Stomach (tissue), 4 donors: ENCODE results near the gene TMEM74B.

Experiments used
- POLR2A ChIP-seq, 4 donors: fragments of 450-650 bp; IDR thresholded peaks; one replicate each; pipeline ENCODE4 v1.6.1; 2016; ENCODE audit warnings: antibody characterized with exemption in 4 of 4, control low read depth in 2 of 4, mild to moderate bottlenecking in 1 of 4, moderate library complexity in 1 of 4
- POLR2AphosphoS5 ChIP-seq, 3 donors: sonication (generic); formaldehyde crosslinking; IDR thresholded peaks; one replicate each; pipeline ENCODE4 v1.6.1; 2016; ENCODE audit warnings: antibody characterized with exemption in 3 of 3
- TF ChIP-seq, protein P1 (sequence below), 7 experiments: fragments of 450-650 bp in 4 of 7; fragments of 200-600 bp in 3 of 7; sonication (generic) in 3 of 7; IDR thresholded peaks; one replicate each; pipeline ENCODE4 v1.5.1; 2016 to 2019; ENCODE audit warnings: antibody characterized with exemption in 7 of 7, control low read depth in 2 of 7, mild to moderate bottlenecking in 1 of 7

DNA sequence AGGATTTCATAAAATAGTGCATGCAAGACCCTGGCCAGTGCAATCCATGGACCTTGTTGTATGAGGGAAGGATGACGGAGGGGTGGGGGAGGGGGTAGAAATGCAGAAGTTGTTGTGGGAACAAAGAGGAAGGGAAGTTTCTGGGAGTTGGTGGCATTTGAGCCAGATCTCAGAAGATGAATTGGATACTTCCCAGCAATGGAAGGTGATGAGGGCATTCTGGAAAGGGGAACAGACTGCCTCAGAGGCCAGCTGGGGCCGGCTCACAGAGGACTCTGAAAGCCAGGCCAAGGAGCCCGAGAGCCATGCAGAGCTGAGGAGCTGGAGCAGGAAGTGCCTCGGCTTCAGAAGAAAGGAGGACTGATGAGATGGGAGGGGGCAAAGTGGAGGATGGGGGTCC, 2.7 kb downstream of the TMEM74B start:
- TF ChIP-seq, protein P1, sequence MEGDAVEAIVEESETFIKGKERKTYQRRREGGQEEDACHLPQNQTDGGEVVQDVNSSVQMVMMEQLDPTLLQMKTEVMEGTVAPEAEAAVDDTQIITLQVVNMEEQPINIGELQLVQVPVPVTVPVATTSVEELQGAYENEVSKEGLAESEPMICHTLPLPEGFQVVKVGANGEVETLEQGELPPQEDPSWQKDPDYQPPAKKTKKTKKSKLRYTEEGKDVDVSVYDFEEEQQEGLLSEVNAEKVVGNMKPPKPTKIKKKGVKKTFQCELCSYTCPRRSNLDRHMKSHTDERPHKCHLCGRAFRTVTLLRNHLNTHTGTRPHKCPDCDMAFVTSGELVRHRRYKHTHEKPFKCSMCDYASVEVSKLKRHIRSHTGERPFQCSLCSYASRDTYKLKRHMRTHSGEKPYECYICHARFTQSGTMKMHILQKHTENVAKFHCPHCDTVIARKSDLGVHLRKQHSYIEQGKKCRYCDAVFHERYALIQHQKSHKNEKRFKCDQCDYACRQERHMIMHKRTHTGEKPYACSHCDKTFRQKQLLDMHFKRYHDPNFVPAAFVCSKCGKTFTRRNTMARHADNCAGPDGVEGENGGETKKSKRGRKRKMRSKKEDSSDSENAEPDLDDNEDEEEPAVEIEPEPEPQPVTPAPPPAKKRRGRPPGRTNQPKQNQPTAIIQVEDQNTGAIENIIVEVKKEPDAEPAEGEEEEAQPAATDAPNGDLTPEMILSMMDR (IDR thresholded peaks at IDR 0.05), result no peak
- TF ChIP-seq POLR2AphosphoS5 (IDR thresholded peaks at IDR 0.05) (no peak), POLR2A (IDR thresholded peaks at IDR 0.05) (no peak)
